Skin epidermis (tissue), 12 donors: ENCODE results near the gene PTGS2.

Source experiments
- H3K27ac ChIP-seq, 21 experiments: fragments of 200-600 bp; sonication (generic) in 11 of 21; one replicate each; pipeline ENCODE4 v1.5.0; 2020; ENCODE audit warnings: mild to moderate bottlenecking in 3 of 21, inconsistent platforms in 2 of 21, moderate library complexity in 2 of 21
- H3K4me3 ChIP-seq, 7 experiments: fragments of 200-600 bp; sonication (generic) in 2 of 7; one replicate each; pipeline ENCODE4 v1.5.0; 2020; ENCODE audit warnings: inconsistent platforms in 2 of 7, mild to moderate bottlenecking in 2 of 7, moderate library complexity in 1 of 7

PTGS2 gene

GRCh38 chr1:186626356-186626932, 53.8 kb downstream of the PTGS2 start:
- Histone ChIP-seq H3K27ac (peak overlapping the region in 2 of 21 experiments; percentile 24 to 26), H3K4me3 (no peak overlapping the region)

- no peak overlapping the region for H3K27ac ChIP-seq
- H3K4me3 ChIP-seq, result no peak overlapping the region
Measured at GRCh38 chr1:186623551-186623950, 56.7 kb downstream of the PTGS2 start.
